H1 (cell line): ENCODE results near the gene SLAMF6. TPM values are rescaled to one million over a fixed set of nuclear protein-coding genes. Genes with fewer than 3 reads are reported as not detected.

Experiments used
- MAFK ChIP-seq: IDR thresholded peaks from 2 replicates; pipeline ENCODE4 v1.6.1; 2012; ENCODE audit warnings: low read depth, mild to moderate bottlenecking, improper control_type of control experiment, low read length
- ZNF274 ChIP-seq: IDR thresholded peaks from 2 replicates; pipeline ENCODE4 v1.7.0; 2012; ENCODE audit warnings: low read length, borderline replicate concordance; ENCODE audit errors: extremely low read depth
- polyA plus RNA-seq, 7 experiments: library from polyadenylated mRNA; depleted of rRNA in 3 of 7; stranded (reverse) in 5 of 7; unstranded in 2 of 7; fragments of >200 nt in 5 of 7; fragments of 200-250 nt in 2 of 7; gene quantifications; 1 replicate in 5 of 7; 2 replicates in 1 of 7; 4 replicates in 1 of 7; pipeline versions ENCODE4 v1.2.1 to v1.2.3, GENCODE V29; 2011 to 2013; ENCODE audit warnings: missing spikeins in 2 of 7, mixed read lengths in 2 of 7
- total RNA-seq: library from RNA; stranded (reverse); fragmentation: NEBNext Ultra II Directional; extraction: Animal tissue kit (Norgen Biotek cat#: 25700); gene quantifications from 2 replicates; pipeline ENCODE4 v1.2.1, GENCODE V29; 2021
- TF ChIP-seq, protein P1 (sequence below): fragments of 300-600 bp; sonication (generic); IDR thresholded peaks from 2 replicates; pipeline ENCODE4 v1.7.1; 2012; ENCODE audit warnings: low read length, moderate library complexity, mild to moderate bottlenecking, inconsistent platforms; ENCODE audit not compliant: insufficient replicate concordance
- TF ChIP-seq, protein P2 (sequence below): IDR thresholded peaks from 2 replicates; pipeline ENCODE4 v1.6.1; 2012; ENCODE audit warnings: inconsistent platforms

Gene SLAMF6
- total and polyA plus RNA-seq, 2 of the 8 experiments (the other 6 are each of a cell fraction or from before 2014, with no cell fraction given), result not detected

DNA sequence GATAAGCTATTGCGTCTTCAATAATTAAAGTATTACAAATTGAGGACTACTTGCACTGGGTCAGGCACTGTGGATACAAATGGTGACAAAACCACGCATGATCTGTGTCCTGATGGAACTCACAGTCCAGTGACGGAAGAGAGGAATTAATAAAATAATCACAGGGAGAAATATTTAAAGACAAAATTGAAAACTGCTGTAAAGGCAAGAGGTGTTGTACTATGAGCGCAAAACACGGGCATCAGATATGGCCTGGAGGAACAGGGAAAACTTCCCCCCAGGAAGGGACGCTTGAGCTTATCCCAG, 16.6 kb upstream of the SLAMF6 start (continued):
- TF ChIP-seq, protein P1, sequence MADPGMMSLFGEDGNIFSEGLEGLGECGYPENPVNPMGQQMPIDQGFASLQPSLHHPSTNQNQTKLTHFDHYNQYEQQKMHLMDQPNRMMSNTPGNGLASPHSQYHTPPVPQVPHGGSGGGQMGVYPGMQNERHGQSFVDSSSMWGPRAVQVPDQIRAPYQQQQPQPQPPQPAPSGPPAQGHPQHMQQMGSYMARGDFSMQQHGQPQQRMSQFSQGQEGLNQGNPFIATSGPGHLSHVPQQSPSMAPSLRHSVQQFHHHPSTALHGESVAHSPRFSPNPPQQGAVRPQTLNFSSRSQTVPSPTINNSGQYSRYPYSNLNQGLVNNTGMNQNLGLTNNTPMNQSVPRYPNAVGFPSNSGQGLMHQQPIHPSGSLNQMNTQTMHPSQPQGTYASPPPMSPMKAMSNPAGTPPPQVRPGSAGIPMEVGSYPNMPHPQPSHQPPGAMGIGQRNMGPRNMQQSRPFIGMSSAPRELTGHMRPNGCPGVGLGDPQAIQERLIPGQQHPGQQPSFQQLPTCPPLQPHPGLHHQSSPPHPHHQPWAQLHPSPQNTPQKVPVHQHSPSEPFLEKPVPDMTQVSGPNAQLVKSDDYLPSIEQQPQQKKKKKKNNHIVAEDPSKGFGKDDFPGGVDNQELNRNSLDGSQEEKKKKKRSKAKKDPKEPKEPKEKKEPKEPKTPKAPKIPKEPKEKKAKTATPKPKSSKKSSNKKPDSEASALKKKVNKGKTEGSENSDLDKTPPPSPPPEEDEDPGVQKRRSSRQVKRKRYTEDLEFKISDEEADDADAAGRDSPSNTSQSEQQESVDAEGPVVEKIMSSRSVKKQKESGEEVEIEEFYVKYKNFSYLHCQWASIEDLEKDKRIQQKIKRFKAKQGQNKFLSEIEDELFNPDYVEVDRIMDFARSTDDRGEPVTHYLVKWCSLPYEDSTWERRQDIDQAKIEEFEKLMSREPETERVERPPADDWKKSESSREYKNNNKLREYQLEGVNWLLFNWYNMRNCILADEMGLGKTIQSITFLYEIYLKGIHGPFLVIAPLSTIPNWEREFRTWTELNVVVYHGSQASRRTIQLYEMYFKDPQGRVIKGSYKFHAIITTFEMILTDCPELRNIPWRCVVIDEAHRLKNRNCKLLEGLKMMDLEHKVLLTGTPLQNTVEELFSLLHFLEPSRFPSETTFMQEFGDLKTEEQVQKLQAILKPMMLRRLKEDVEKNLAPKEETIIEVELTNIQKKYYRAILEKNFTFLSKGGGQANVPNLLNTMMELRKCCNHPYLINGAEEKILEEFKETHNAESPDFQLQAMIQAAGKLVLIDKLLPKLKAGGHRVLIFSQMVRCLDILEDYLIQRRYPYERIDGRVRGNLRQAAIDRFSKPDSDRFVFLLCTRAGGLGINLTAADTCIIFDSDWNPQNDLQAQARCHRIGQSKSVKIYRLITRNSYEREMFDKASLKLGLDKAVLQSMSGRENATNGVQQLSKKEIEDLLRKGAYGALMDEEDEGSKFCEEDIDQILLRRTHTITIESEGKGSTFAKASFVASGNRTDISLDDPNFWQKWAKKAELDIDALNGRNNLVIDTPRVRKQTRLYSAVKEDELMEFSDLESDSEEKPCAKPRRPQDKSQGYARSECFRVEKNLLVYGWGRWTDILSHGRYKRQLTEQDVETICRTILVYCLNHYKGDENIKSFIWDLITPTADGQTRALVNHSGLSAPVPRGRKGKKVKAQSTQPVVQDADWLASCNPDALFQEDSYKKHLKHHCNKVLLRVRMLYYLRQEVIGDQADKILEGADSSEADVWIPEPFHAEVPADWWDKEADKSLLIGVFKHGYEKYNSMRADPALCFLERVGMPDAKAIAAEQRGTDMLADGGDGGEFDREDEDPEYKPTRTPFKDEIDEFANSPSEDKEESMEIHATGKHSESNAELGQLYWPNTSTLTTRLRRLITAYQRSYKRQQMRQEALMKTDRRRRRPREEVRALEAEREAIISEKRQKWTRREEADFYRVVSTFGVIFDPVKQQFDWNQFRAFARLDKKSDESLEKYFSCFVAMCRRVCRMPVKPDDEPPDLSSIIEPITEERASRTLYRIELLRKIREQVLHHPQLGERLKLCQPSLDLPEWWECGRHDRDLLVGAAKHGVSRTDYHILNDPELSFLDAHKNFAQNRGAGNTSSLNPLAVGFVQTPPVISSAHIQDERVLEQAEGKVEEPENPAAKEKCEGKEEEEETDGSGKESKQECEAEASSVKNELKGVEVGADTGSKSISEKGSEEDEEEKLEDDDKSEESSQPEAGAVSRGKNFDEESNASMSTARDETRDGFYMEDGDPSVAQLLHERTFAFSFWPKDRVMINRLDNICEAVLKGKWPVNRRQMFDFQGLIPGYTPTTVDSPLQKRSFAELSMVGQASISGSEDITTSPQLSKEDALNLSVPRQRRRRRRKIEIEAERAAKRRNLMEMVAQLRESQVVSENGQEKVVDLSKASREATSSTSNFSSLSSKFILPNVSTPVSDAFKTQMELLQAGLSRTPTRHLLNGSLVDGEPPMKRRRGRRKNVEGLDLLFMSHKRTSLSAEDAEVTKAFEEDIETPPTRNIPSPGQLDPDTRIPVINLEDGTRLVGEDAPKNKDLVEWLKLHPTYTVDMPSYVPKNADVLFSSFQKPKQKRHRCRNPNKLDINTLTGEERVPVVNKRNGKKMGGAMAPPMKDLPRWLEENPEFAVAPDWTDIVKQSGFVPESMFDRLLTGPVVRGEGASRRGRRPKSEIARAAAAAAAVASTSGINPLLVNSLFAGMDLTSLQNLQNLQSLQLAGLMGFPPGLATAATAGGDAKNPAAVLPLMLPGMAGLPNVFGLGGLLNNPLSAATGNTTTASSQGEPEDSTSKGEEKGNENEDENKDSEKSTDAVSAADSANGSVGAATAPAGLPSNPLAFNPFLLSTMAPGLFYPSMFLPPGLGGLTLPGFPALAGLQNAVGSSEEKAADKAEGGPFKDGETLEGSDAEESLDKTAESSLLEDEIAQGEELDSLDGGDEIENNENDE, result no peak
- TF ChIP-seq, protein P2, sequence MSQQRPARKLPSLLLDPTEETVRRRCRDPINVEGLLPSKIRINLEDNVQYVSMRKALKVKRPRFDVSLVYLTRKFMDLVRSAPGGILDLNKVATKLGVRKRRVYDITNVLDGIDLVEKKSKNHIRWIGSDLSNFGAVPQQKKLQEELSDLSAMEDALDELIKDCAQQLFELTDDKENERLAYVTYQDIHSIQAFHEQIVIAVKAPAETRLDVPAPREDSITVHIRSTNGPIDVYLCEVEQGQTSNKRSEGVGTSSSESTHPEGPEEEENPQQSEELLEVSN, result no peak
- no peak for TF ChIP-seq ZNF274
- TF ChIP-seq MAFK, result no peak
